PC-3 (cell line): Measurements from ENCODE around the gene EIF5AL1. TPM values are rescaled to one million over a fixed set of nuclear protein-coding genes. Genes with fewer than 3 reads are reported as not detected.

Experiments used
- ATAC-seq: fragments of 200-7000 bp; cut with Tn5 transposase; 2 replicates; pipeline ENCODE4 v1.9.1; 2020; ENCODE audit warnings: mild to moderate bottlenecking, moderate library complexity
- BruUV-seq: library from RNA; stranded (reverse); fragments of 400-500 nt; replicated peaks from 2 replicates; lab custom pipeline; 2021; lab: Mats Ljungman, UMichigan
- CTCF ChIA-PET: fragments of 300-600 bp; sonication (Branson Sonifier 250); formaldehyde crosslinking; loops from one replicate; lab custom pipeline; 2022; ENCODE audit warnings: antibody characterized with exemption; lab: Charles Lee
- POLR2A ChIA-PET: fragments of 300-600 bp; sonication (Branson Sonifier 250); formaldehyde crosslinking; loops from one replicate; lab custom pipeline; 2022; ENCODE audit warnings: antibody characterized with exemption; ENCODE audit not compliant: unreplicated experiment; lab: Charles Lee
- DNase-seq: peaks from one replicate; pipeline ENCODE4 v3.0.0-alpha.2; 2015
- H2AFZ ChIP-seq: fragments of 300-600 bp; sonication (generic); 2 replicates; pipeline ENCODE4 v1.6.0; 2016; ENCODE audit warnings: antibody characterized with exemption, low read length
- H3F3A ChIP-seq: fragments of 300-600 bp; sonication (generic); one replicate; pipeline ENCODE4 v1.6.0; 2017; ENCODE audit warnings: antibody characterized with exemption, low read length, control low read depth, mild to moderate bottlenecking; ENCODE audit not compliant: unreplicated experiment
- H3K27ac ChIP-seq: fragments of 300-600 bp; sonication (generic); 2 replicates; pipeline ENCODE4 v1.5.1; 2016; ENCODE audit warnings: mild to moderate bottlenecking, low read length
- H3K27me3 ChIP-seq: fragments of 300-600 bp; sonication (generic); 2 replicates; pipeline ENCODE4 v1.6.1; 2016; ENCODE audit warnings: low read length, mixed read lengths
- H3K36me3 ChIP-seq: fragments of 300-600 bp; sonication (generic); 2 replicates; pipeline ENCODE4 v1.6.1; 2016; ENCODE audit warnings: low read depth, mixed run types, low read length, mixed read lengths
- H3K4me1 ChIP-seq: fragments of 300-600 bp; sonication (generic); 2 replicates; pipeline ENCODE4 v1.5.1; 2016; ENCODE audit warnings: low read length; ENCODE audit not compliant: insufficient read depth
- H3K4me2 ChIP-seq: fragments of 300-600 bp; sonication (generic); 2 replicates; pipeline ENCODE4 v1.6.0; 2016; ENCODE audit warnings: low read length
- H3K4me3 ChIP-seq: fragments of 300-600 bp; sonication (generic); 2 replicates; pipeline ENCODE4 v1.5.1; 2016; ENCODE audit warnings: mild to moderate bottlenecking, low read length, mixed read lengths
- H3K79me2 ChIP-seq: fragments of 300-600 bp; sonication (generic); 2 replicates; pipeline ENCODE4 v1.6.1; 2017; ENCODE audit warnings: low read length, mixed read lengths
- H3K9ac ChIP-seq: fragments of 300-600 bp; sonication (generic); 2 replicates; pipeline ENCODE4 v1.6.0; 2016; ENCODE audit warnings: mild to moderate bottlenecking, low read length
- H3K9me2 ChIP-seq: fragments of 300-600 bp; sonication (generic); replicated peaks from 2 replicates; pipeline ENCODE4 v1.6.1; 2016; ENCODE audit warnings: mixed run types, low read length, mixed read lengths
- H3K9me3 ChIP-seq: fragments of 300-600 bp; sonication (generic); 2 replicates; pipeline ENCODE4 v1.6.1; 2016; ENCODE audit warnings: low read length, mixed read lengths
- H4K20me1 ChIP-seq: fragments of 300-600 bp; sonication (generic); 2 replicates; pipeline ENCODE4 v1.6.1; 2016; ENCODE audit warnings: low read length, mixed read lengths
- EZH2 ChIP-seq: fragments of 300-600 bp; sonication (generic); IDR thresholded peaks from one replicate; pipeline ENCODE4 v1.6.1; 2017; ENCODE audit warnings: antibody characterized with exemption, mild to moderate bottlenecking, low read length; ENCODE audit not compliant: unreplicated experiment
- EZH2phosphoT487 ChIP-seq: fragments of 300-600 bp; sonication (generic); IDR thresholded peaks from 2 replicates; pipeline ENCODE4 v1.6.1; 2018; ENCODE audit warnings: mild to moderate bottlenecking, antibody characterized with exemption, low read length, borderline replicate concordance
- intact Hi-C: fragments of 100-400 bp; cut with micrococcal nuclease; formaldehyde crosslinking; loops from 2 replicates; pipeline ENCODE4 v1.9.0; 2023
- total RNA-seq: library from RNA; depleted of rRNA; stranded (reverse); fragments of >200 nt; gene quantifications from 2 replicates; pipeline ENCODE4 v1.2.3, GENCODE V29; 2014
- TF ChIP-seq, protein P1 (sequence below): fragments of 300-600 bp; sonication (generic); conservative IDR thresholded peaks from 2 replicates; pipeline ENCODE4 v1.5.1; 2017; ENCODE audit warnings: antibody characterized with exemption, low read depth, mild to moderate bottlenecking, low read length

EIF5AL1 gene
- total RNA-seq, 1 experiment from 2014 or later = 0.51 TPM

DNA sequence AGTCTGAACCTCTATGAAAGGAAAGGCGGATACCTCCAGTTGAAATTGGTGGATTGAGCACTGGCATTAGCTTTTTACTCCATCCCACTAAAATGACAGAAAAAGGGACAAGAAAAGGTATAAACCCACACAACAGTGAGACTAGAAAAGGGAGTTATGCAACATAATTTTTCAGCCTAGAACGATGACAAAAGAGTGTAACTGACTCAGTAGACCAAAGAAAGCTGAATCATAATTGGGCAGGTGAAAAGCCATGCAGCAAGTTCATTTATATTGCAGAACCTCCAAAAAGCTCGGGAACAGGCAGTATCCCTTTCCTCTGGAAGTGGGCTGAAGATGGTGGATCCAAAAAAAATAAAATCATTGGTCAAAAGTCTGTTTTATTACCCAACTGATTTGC, 36.5 kb upstream of the EIF5AL1 start:
- H3K36me3 ChIP-seq = no peaks in the 10 kb centered on the region
- no peak overlapping the region for H3K9ac ChIP-seq
- no peak overlapping the region for H3K27ac ChIP-seq
- TF ChIP-seq, protein P1, sequence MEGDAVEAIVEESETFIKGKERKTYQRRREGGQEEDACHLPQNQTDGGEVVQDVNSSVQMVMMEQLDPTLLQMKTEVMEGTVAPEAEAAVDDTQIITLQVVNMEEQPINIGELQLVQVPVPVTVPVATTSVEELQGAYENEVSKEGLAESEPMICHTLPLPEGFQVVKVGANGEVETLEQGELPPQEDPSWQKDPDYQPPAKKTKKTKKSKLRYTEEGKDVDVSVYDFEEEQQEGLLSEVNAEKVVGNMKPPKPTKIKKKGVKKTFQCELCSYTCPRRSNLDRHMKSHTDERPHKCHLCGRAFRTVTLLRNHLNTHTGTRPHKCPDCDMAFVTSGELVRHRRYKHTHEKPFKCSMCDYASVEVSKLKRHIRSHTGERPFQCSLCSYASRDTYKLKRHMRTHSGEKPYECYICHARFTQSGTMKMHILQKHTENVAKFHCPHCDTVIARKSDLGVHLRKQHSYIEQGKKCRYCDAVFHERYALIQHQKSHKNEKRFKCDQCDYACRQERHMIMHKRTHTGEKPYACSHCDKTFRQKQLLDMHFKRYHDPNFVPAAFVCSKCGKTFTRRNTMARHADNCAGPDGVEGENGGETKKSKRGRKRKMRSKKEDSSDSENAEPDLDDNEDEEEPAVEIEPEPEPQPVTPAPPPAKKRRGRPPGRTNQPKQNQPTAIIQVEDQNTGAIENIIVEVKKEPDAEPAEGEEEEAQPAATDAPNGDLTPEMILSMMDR = no peak
- no peak for TF ChIP-seq EZH2
- no peak for TF ChIP-seq EZH2phosphoT487
- H3K4me3 ChIP-seq = no peak overlapping the region
- ChIA-PET POLR2A (interaction anchor here (0.6 kb wide), 1 partner anchor 292 kb away, joined by 3 read pairs; no protein-coding TSS in a partner anchor), CTCF (interaction anchor here (1.2 kb wide), 1 partner anchor 8 kb away, joined by 4 read pairs; no protein-coding TSS in a partner anchor)
- DNase-seq (peak; percentile 55), ATAC-seq (no peak)
- peaks cover 9% of the 10 kb centered on the region for H3K4me1 ChIP-seq
- H3K79me2 ChIP-seq = no peaks in the 10 kb centered on the region
- no peaks in the 10 kb centered on the region for H4K20me1 ChIP-seq
- intact Hi-C loops = no loop called here
- no peaks in the 10 kb centered on the region for H3K27me3 ChIP-seq
- no peaks in the 10 kb centered on the region for H3K9me2 ChIP-seq
- no peaks in the 10 kb centered on the region for H3F3A ChIP-seq
- H3K9me3 ChIP-seq = no peaks in the 10 kb centered on the region
- H2AFZ ChIP-seq = no peak overlapping the region
- no peak overlapping the region for H3K4me2 ChIP-seq
- BruUV-seq = no TSS peak

DNA sequence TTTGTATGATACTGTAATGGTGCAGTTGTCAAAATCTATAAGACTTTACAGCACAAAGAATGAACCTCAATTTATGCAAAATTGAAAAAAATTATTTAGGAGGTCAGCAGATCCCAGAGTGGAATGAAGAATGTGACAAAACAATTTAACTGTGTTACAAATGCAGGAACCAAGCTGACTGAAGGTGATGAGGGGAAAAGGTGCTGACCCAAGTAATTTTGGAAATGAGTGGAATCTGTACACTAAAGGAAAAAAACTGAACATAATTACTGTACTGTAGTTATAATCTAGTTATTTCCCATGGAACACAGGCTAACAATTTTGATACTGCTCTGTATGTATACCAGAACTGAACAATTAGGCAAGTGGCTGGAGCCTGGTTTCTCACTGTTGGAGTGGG, 35.7 kb upstream of the EIF5AL1 start:
- no peak for DNase-seq
- no TSS peak for BruUV-seq
- POLR2A ChIA-PET = interaction anchor here (0.7 kb wide), 1 partner anchor 14 kb away, joined by 3 read pairs; no protein-coding TSS in a partner anchor
- Histone ChIP-seq H4K20me1 (no peaks in the 10 kb centered on the region), H3K79me2 (no peaks in the 10 kb centered on the region), H3F3A (no peaks in the 10 kb centered on the region), H3K9me2 (no peaks in the 10 kb centered on the region), H2AFZ (no peak overlapping the region), H3K27ac (no peak overlapping the region), H3K9ac (no peak overlapping the region), H3K9me3 (no peaks in the 10 kb centered on the region), H3K36me3 (no peaks in the 10 kb centered on the region), H3K4me3 (no peak overlapping the region), H3K27me3 (no peaks in the 10 kb centered on the region), H3K4me1 (peaks cover 9% of the 10 kb centered on the region), H3K4me2 (no peak overlapping the region)
- ATAC-seq = no peak
- intact Hi-C loops = no loop called here
- CTCF ChIA-PET = interaction anchor here (0.6 to 1.1 kb wide), 4 partner anchors 9 to 102 kb away, joined by 3 to 5 read pairs (median 3); no protein-coding TSS in a partner anchor
- TF ChIP-seq EZH2phosphoT487 (no peak), EZH2 (no peak)
- TF ChIP-seq, protein P1 = no peak

- H2AFZ ChIP-seq = no peak overlapping the region
- ATAC-seq (no peak), DNase-seq (peak; percentile 66)
- H3K9me3 ChIP-seq = no peaks in the 10 kb centered on the region
- TF ChIP-seq EZH2phosphoT487 = no peak
- TF ChIP-seq EZH2 = no peak
- TF ChIP-seq, protein P1 = no peak
- no peaks in the 10 kb centered on the region for H4K20me1 ChIP-seq
- no peaks in the 10 kb centered on the region for H3F3A ChIP-seq
- no peaks in the 10 kb centered on the region for H3K36me3 ChIP-seq
- no peak overlapping the region for H3K9ac ChIP-seq
- no peaks in the 10 kb centered on the region for H3K9me2 ChIP-seq
- H3K27me3 ChIP-seq = no peaks in the 10 kb centered on the region
- ChIA-PET POLR2A (no interaction called here), CTCF (interaction anchor here (0.6 to 1.1 kb wide), 4 partner anchors 8 to 122 kb away, joined by 3 to 5 read pairs (median 4); no protein-coding TSS in a partner anchor)
- peaks cover 9% of the 10 kb centered on the region for H3K4me1 ChIP-seq
- no peak overlapping the region for H3K4me2 ChIP-seq
- no peak overlapping the region for H3K27ac ChIP-seq
- intact Hi-C loops = no loop called here
- BruUV-seq = no TSS peak
- no peak overlapping the region for H3K4me3 ChIP-seq
- H3K79me2 ChIP-seq = no peaks in the 10 kb centered on the region
These were observed 34.9 kb upstream of the EIF5AL1 start for GRCh38 chr10:79477456-79477855.
